Sigmoid colon (tissue), 7 donors: ENCODE data around the gene FOXN1. TPM values are rescaled to one million over a fixed set of nuclear protein-coding genes. Genes with fewer than 3 reads are reported as not detected.
A peak's percentile ranks its signal among the peaks of the same experiment; 100 is the strongest.

ENCODE experiments used
- DNase-seq: peaks from one replicate; pipeline ENCODE4 v3.0.0-alpha.2; 2019
- H3K27ac ChIP-seq, 4 donors: fragments of 200-600 bp; sonication (generic); one replicate each; pipeline ENCODE4 v1.5.1; 2016 to 2019; ENCODE audit warnings: mild to moderate bottlenecking in 1 of 4
- H3K27me3 ChIP-seq, 3 donors: fragments of 200-600 bp; sonication (generic); one replicate each; pipeline ENCODE4 v1.5.1; 2019; ENCODE audit warnings: mild to moderate bottlenecking in 1 of 3
- H3K36me3 ChIP-seq, 4 donors: fragments of 200-600 bp; sonication (generic); one replicate each; pipeline ENCODE4 v1.5.1; 2016 to 2019
- H3K4me1 ChIP-seq, 4 donors: fragments of 200-600 bp; sonication (generic); one replicate each; pipeline ENCODE4 v1.5.1; 2017 to 2019
- H3K4me3 ChIP-seq, 4 donors: fragments of 200-600 bp; sonication (generic); one replicate each; pipeline ENCODE4 v1.5.1; 2017 to 2019; ENCODE audit warnings: mild to moderate bottlenecking in 2 of 4, moderate library complexity in 1 of 4
- H3K9me3 ChIP-seq, 4 donors: fragments of 200-600 bp in 3 of 4; sonication (generic) in 3 of 4; one replicate each; pipeline versions ENCODE4 v1.5.1 to v1.6.1; 2013 to 2019
- EP300 ChIP-seq, 4 donors: sonication (generic); formaldehyde crosslinking; IDR thresholded peaks; one replicate each; pipeline ENCODE4 v1.6.1; 2017; ENCODE audit warnings: antibody characterized with exemption in 4 of 4
- POLR2A ChIP-seq, 2 donors: fragments of 450-650 bp; IDR thresholded peaks; one replicate each; pipeline ENCODE4 v1.6.1; 2016; ENCODE audit warnings: antibody characterized with exemption in 2 of 2, mild to moderate bottlenecking in 2 of 2, moderate library complexity in 2 of 2
- POLR2AphosphoS5 ChIP-seq, 4 donors: sonication (generic); formaldehyde crosslinking; IDR thresholded peaks; one replicate each; pipeline ENCODE4 v1.6.1; 2017; ENCODE audit warnings: antibody characterized with exemption in 4 of 4
- WGBS, 2 donors: extraction: QIAGEN DNeasy Blood & Tissue Kit; methylation state at CpG; one replicate each; pipeline ENCODE4 v1.1.7; 2013; 5-methylcytosine and 5-hydroxymethylcytosine counted together
- intact Hi-C: fragments of 100-400 bp; cut with DNase I; formaldehyde crosslinking; loops from one replicate; pipeline ENCODE4 v1.15.1; 2023
- polyA plus RNA-seq, 3 donors: library from polyadenylated mRNA; stranded (reverse); fragments of 200-250 nt; gene quantifications; one replicate each; pipeline ENCODE4 v1.2.3, GENCODE V29; 2013
- total RNA-seq, 4 donors: library from RNA; depleted of rRNA; stranded (reverse); fragments of >200 nt; gene quantifications; one replicate each; pipeline ENCODE4 v1.1.0, GENCODE V29; 2016
- TF ChIP-seq, protein P1 (sequence below), 4 experiments: fragments of 450-650 bp in 3 of 4; fragments of 200-600 bp in 1 of 4; IDR thresholded peaks; one replicate each; pipeline ENCODE4 v1.5.1; 2016 to 2019; ENCODE audit warnings: antibody characterized with exemption in 4 of 4, mild to moderate bottlenecking in 3 of 4, moderate library complexity in 2 of 4
- donor health status: healthy with polysubstance abuse.
- donor health status: Bipolar disorder and iron deficiency.
- donor health status: healthy.

Gene FOXN1
- total and polyA plus RNA-seq, 7 donors = 0.23 to 0.60 (median 0.38) TPM; not detected in 4

DNA sequence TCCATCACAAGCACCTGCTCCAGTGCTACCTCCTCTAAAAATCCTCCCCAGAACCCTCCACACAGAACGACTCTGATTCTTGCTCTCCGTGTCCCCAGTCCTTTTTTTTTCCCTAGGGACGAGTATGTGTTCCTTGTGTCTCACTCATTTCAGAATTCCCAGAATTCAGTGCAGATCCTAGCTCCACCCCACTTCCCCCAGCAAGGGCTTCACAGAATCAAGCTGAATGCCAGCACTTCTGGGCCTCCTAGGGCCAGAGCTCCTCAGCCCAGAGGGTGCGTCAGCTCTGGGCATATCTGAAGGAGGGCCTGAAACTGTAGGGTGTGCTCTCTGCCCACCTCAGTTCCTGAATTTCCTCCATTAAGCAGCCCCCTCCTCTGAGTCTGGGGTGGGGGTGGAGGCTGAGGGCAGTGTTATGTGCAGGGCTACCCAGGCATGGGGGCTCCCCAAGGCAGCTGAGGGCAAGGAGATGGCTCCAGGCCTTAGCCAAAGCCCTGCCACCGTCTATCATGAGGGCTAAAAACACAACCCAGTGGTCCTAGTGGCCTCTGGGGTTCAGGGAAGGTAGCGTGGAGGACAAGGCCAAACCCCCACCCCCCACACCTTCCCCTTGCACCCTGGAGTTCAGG is 39.8 kb downstream of the FOXN1 start:
- peaks cover 0 to 11% (median 3%) of the 10 kb centered on the region in 4 donors for H3K36me3 ChIP-seq
- H3K27me3 ChIP-seq = no peaks in the 10 kb centered on the region
- H3K4me3 ChIP-seq = no peak overlapping the region
- DNase-seq = no peak
- no peak overlapping the region for H3K27ac ChIP-seq
- 69 to 81% methylated on average over 6 of the region's 6 CpGs for WGBS, 2 donors
- intact Hi-C loops = no loop called here
- H3K4me1 ChIP-seq = peaks cover 0 to 11% (median 5%) of the 10 kb centered on the region in 4 donors
- TF ChIP-seq POLR2AphosphoS5 (IDR thresholded peaks at IDR 0.05) (no peak), POLR2A (IDR thresholded peaks at IDR 0.05) (no peak), EP300 (IDR thresholded peaks at IDR 0.05) (no peak)
- TF ChIP-seq, protein P1, sequence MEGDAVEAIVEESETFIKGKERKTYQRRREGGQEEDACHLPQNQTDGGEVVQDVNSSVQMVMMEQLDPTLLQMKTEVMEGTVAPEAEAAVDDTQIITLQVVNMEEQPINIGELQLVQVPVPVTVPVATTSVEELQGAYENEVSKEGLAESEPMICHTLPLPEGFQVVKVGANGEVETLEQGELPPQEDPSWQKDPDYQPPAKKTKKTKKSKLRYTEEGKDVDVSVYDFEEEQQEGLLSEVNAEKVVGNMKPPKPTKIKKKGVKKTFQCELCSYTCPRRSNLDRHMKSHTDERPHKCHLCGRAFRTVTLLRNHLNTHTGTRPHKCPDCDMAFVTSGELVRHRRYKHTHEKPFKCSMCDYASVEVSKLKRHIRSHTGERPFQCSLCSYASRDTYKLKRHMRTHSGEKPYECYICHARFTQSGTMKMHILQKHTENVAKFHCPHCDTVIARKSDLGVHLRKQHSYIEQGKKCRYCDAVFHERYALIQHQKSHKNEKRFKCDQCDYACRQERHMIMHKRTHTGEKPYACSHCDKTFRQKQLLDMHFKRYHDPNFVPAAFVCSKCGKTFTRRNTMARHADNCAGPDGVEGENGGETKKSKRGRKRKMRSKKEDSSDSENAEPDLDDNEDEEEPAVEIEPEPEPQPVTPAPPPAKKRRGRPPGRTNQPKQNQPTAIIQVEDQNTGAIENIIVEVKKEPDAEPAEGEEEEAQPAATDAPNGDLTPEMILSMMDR (IDR thresholded peaks at IDR 0.05) = no peak
- no peaks in the 10 kb centered on the region for H3K9me3 ChIP-seq

DNA sequence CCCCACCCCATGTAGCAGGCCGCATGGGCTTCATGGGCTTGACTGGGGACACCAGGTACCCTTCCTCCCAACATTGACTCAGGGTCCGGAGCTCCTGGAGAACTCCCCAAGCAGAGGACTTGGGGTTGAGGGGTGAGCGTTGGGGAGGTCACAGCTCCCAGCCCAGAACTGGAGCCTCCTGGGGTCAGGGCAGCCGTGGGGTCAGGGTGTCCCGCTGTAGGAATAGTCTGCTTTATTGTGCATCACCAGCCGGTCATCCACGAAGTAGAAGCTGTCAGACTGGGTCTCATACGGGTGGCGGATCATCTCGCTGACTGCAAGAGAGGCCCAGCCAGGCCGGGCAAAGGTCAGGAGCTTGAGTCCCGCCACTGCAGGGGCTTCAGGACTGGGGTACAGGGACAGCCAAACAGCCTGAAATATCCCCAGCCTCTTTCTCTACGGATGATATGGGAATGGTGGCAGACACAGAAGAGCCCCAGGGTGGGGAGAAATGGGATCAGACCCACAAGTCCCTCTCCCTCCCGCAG is 41.0 kb downstream of the FOXN1 start:
- no peak overlapping the region for H3K27ac ChIP-seq
- no peak for DNase-seq

GRCh38 chr17:28547623-28548416 is 41.7 kb downstream of the FOXN1 start:
- WGBS, 2 donors = 57 to 63% methylated on average over 26 of the region's 26 CpGs

More for the DNA sequence above, 41.0 kb downstream of the FOXN1 start:
- intact Hi-C loops = no loop called here
- no peak for TF ChIP-seq POLR2A (IDR thresholded peaks at IDR 0.05)
- TF ChIP-seq, protein P1 (IDR thresholded peaks at IDR 0.05) = no peak
- no peak for TF ChIP-seq POLR2AphosphoS5 (IDR thresholded peaks at IDR 0.05)
- TF ChIP-seq EP300 (IDR thresholded peaks at IDR 0.05) = no peak
- Histone ChIP-seq H3K9me3 (no peaks in the 10 kb centered on the region), H3K4me1 (peaks cover 0 to 23% (median 14%) of the 10 kb centered on the region in 4 donors), H3K27me3 (no peaks in the 10 kb centered on the region), H3K4me3 (no peak overlapping the region), H3K36me3 (peaks cover 0 to 11% (median 3%) of the 10 kb centered on the region in 4 donors)
- WGBS, 2 donors = 80 to 85% methylated on average over 14 of the region's 14 CpGs

DNA sequence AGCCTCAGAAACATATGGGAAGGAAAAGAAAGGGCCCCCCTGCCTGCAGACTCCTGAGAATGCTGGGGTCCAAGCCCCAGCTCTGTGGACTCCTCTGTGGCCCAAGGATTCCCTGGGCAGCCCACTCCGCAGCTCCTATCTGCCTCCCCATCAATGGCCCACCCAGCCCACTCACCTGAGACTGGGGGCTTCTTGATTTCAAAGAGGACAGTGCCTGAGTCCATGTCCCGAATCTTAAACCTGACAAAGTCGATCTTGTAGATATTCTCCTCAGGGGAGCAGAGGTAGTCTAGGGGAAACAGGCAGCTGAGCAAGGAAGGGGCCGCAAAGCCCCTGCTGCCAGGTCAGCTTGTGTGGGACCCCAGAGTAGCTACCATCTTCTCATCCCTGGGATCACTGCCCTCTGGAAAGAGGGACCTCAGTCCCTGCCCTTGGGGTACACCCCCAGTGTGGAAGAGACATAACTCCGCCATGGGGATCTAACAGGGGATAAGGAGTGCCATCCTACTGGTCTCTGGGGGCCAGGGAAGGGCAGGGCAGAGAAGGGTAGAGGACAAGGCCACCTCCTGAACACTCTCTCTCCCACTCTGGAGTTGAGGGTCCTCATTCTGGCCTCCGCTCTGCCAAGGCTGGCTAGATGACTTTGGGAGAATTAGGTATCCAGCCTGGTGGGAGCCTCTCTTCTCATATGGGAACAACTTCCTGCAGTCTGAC is 42.4 kb downstream of the FOXN1 start:
- no peak for DNase-seq
- Histone ChIP-seq H3K27me3 (no peaks in the 10 kb centered on the region), H3K4me1 (peaks cover 0 to 30% (median 20%) of the 10 kb centered on the region in 4 donors), H3K4me3 (no peak overlapping the region), H3K36me3 (peaks cover under 1 to 13% (median 5%) of the 10 kb centered on the region in 4 donors), H3K9me3 (no peaks in the 10 kb centered on the region), H3K27ac (no peak overlapping the region)
- WGBS, 2 donors = 83 to 88% methylated on average over 6 of the region's 6 CpGs
- no peak for TF ChIP-seq POLR2A (IDR thresholded peaks at IDR 0.05)
- no peak for TF ChIP-seq POLR2AphosphoS5 (IDR thresholded peaks at IDR 0.05)
- TF ChIP-seq, protein P1 (IDR thresholded peaks at IDR 0.05) = no peak
- no peak for TF ChIP-seq EP300 (IDR thresholded peaks at IDR 0.05)
- intact Hi-C loops = no loop called here

More at GRCh38 chr17:28547623-28548416, 41.7 kb downstream of the FOXN1 start:
- Histone ChIP-seq H3K27me3 (no peaks in the 10 kb centered on the region), H3K27ac (no peak overlapping the region), H3K4me1 (peaks cover 0 to 29% (median 19%) of the 10 kb centered on the region in 4 donors), H3K9me3 (no peaks in the 10 kb centered on the region), H3K36me3 (peaks cover 0 to 11% (median 3%) of the 10 kb centered on the region in 4 donors), H3K4me3 (no peak overlapping the region)
- peak; percentile 79 for DNase-seq
- TF ChIP-seq, protein P1 (IDR thresholded peaks at IDR 0.05) = peak; percentile 36 to 85 (median 76)
- no peak for TF ChIP-seq POLR2AphosphoS5 (IDR thresholded peaks at IDR 0.05)
- intact Hi-C loops = no loop called here
